ENCODE results near the gene RSPH1.

Gene RSPH1

GRCh38 chr21:42525676-42526378 is 29.8 kb upstream of the RSPH1 start:
- DNase-seq (ENCODE audit: low read depth): no peak
- no peak overlapping the region for H3K4me3 ChIP-seq (ENCODE audit: low read depth, low read length)
- TF ChIP-seq CTCF (IDR thresholded peaks at IDR 0.05; ENCODE audit: low read depth, low read length, missing control alignments): no peak

- no peak for TF ChIP-seq CTCF (IDR thresholded peaks at IDR 0.05; ENCODE audit: low read depth, low read length, missing control alignments)
- H3K4me3 ChIP-seq (ENCODE audit: low read depth, low read length): peak overlapping the region; percentile 44
- no peak for DNase-seq (ENCODE audit: low read depth)
Observed at GRCh38 chr21:42525029-42525581, 29.1 kb upstream of the RSPH1 start.

- no peak for TF ChIP-seq CTCF (IDR thresholded peaks at IDR 0.05; ENCODE audit: low read depth, low read length, missing control alignments)
- DNase-seq (ENCODE audit: low read depth): peak; percentile 68
- H3K4me3 ChIP-seq (ENCODE audit: low read depth, low read length): peak overlapping the region; percentile 44
Observed at GRCh38 chr21:42524341-42525028, 28.5 kb upstream of the RSPH1 start.

GRCh38 chr21:42523941-42524340 is 27.9 kb upstream of the RSPH1 start:
- no peak for DNase-seq (ENCODE audit: low read depth)
- no peak for TF ChIP-seq CTCF (IDR thresholded peaks at IDR 0.05; ENCODE audit: low read depth, low read length, missing control alignments)
- H3K4me3 ChIP-seq (ENCODE audit: low read depth, low read length): peak overlapping the region; percentile 35

GRCh38 chr21:42523211-42523610 is 27.2 kb upstream of the RSPH1 start:
- TF ChIP-seq CTCF (IDR thresholded peaks at IDR 0.05; ENCODE audit: low read depth, low read length, missing control alignments): no peak
- DNase-seq (ENCODE audit: low read depth): no peak
- no peak overlapping the region for H3K4me3 ChIP-seq (ENCODE audit: low read depth, low read length)

GRCh38 chr21:42522771-42523170 is 26.7 kb upstream of the RSPH1 start:
- no peak for TF ChIP-seq CTCF (IDR thresholded peaks at IDR 0.05; ENCODE audit: low read depth, low read length, missing control alignments)
- H3K4me3 ChIP-seq (ENCODE audit: low read depth, low read length): no peak overlapping the region
- no peak for DNase-seq (ENCODE audit: low read depth)

All from GM12864 (cell line).